Measurements from ENCODE around the gene NHEJ1.

The NHEJ1 gene

DNA sequence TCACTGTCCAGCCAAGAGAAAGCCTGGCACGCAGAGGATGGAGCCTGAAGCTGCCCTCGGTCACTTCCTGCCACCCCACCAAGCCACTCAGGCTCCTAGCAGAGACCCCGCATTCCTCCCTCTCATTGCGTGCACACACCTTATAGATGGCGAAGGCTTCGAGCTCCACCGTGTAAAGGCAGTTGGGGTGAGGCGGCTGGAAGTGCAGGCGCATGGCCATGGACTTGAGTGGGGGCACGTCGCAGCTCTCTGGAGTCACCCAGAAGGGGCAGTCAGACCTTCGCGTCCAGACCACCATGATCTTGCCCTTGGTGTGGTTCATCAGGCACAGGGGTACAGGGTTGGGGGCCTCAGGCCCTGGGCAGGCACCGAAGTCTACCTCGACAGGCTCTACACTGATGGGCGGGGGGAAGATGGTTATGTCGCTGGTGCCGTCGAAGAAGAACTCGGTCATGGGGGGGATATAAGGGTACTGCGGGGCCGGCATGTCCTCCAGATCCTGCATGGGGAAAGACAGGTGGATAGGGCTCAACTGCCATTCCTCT is 133.0 kb downstream of the NHEJ1 start:
- no peak for DNase-seq (ENCODE audit: low read depth)

DNA sequence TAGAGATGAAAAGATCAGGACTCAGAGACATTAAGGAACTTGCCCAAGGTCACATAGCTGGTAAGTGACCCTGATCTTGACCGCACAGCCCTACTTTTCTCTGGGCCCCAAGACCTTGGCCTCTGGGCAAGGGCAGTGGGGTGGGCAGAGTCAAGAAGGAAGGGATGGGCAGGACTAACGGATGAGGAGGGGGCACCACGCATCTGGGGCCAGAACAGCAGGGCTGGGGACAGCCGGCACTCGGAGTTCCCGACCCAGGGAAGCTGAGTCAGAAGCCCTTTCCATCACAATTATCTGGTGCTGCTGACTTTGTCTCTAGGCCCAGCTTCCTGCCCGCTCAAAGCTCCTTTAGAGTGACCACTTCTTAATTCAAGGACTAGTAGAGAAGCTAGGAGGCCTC is 133.7 kb downstream of the NHEJ1 start:
- DNase-seq (ENCODE audit: low read depth): no peak

DNA sequence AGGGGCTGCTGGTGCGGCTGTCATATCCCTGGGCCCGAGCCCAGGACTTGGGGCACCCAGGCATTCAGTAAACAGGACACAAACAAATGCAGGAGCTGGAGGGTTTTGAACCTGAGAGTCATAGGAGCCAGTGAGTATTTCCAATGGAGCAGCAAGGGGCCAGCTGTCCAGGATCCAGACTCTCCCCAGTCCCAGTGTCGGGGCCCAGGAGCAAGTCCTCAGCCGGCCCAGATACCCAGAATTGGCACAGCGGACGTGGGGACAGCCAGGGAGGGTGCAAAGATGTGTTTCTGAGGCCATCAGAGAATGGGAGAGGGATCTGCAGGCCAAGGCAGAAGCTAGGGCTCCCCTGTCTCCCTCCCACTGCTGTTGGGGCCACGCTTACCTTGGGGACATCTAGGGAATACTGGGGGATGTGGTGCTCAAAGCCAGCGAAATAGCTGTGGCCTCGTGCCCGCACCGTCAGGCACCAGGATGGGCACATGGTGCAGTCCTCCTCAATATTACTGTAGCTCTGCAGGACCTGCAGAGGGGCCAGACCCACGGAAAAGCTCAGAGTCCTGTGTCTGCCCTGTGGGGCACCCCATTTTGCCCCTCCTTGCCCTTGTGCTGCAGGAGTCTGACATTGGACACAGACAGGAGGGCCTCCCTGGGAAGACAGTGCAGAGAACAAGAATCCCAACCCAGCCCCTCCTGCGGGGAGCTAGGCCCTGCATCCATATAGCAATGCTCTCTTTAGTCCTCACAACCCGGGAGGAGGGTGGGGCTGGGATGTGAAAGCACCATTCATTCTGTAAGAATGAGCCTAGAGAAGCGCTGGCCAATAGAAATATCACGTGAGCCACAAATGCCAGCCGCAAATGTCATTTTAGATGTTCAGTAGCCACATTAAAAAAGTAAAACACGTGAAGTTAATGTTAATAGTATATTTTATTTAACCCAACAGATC is 134.7 kb downstream of the NHEJ1 start:
- no peak for DNase-seq (ENCODE audit: low read depth)
